HAP-1 (cell line): Measurements from ENCODE around the gene IGFBP6.
A peak's percentile ranks its signal among the peaks of the same experiment; 100 is the strongest.

Source experiments
- DNase-seq, 2 experiments: peaks; one replicate each; pipeline ENCODE4 v3.0.0-alpha.2; 2016 to 2020; ENCODE audit warnings: low spot score in 2 of 2
- H3K27me3 ChIP-seq: fragments of 250-450 bp; sonication (Bioruptor Pico); 2 replicates; pipeline ENCODE4 v1.5.1; 2020; ENCODE audit warnings: low read depth, mild to moderate bottlenecking, moderate library complexity
- H3K36me3 ChIP-seq: fragments of 250-450 bp; sonication (Bioruptor Pico); replicated peaks from 2 replicates; pipeline ENCODE4 v1.5.1; 2020; ENCODE audit warnings: mild to moderate bottlenecking
- H3K4me1 ChIP-seq: fragments of 250-450 bp; sonication (Bioruptor Pico); 2 replicates; pipeline ENCODE4 v1.5.1; 2020; ENCODE audit warnings: mild to moderate bottlenecking
- H3K4me3 ChIP-seq: fragments of 250-450 bp; sonication (Bioruptor Pico); 2 replicates; pipeline ENCODE4 v1.5.1; 2020; ENCODE audit warnings: mild to moderate bottlenecking, moderate library complexity
- H3K9me3 ChIP-seq: fragments of 250-450 bp; sonication (Bioruptor Pico); 2 replicates; pipeline ENCODE4 v1.5.1; 2020; ENCODE audit warnings: mild to moderate bottlenecking, moderate library complexity
- in situ Hi-C: fragments of 300-500 bp; cut with MboI; formaldehyde crosslinking; loops from 3 replicates; pipeline ENCODE4 v1.14.3; 2020; ENCODE audit warnings: low sequenced_read_pairs, inconsistent platforms, mixed read lengths

The IGFBP6 gene, protein sequence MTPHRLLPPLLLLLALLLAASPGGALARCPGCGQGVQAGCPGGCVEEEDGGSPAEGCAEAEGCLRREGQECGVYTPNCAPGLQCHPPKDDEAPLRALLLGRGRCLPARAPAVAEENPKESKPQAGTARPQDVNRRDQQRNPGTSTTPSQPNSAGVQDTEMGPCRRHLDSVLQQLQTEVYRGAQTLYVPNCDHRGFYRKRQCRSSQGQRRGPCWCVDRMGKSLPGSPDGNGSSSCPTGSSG

DNA sequence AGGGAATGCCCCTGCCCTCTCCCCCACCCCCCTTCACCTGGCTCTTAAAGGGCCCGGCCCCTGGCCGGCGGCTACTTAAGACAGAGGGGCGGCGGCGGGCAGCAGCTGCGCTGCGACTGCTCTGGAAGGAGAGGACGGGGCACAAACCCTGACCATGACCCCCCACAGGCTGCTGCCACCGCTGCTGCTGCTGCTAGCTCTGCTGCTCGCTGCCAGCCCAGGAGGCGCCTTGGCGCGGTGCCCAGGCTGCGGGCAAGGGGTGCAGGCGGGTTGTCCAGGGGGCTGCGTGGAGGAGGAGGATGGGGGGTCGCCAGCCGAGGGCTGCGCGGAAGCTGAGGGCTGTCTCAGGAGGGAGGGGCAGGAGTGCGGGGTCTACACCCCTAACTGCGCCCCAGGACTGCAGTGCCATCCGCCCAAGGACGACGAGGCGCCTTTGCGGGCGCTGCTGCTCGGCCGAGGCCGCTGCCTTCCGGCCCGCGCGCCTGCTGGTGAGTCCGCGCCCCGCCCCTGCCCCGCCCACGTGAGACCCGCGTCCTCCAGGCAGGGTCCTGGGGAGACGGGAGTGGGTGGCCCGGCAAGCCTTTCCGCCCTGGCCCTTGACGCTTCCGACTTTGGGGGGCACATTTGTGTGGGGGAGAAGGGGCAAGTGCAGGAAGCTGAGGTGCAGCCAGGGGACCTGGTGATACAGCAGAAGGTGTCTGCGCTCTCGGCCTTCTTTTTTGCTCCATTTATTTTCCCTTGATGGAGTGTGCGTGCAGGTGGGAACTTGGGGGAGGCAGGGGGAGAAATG lies at the start of gene IGFBP6:
TSS of gene IGFBP6 (plus strand) at position 104 of the 790 bp plus-strand sequence. CDS start at position 155, 51 bp downstream.
- H3K4me1 ChIP-seq, result peaks cover 6% of the 10 kb centered on the region
- in situ Hi-C loops, result no loop called here
- peak; percentile 35 to 85 for DNase-seq

DNA sequence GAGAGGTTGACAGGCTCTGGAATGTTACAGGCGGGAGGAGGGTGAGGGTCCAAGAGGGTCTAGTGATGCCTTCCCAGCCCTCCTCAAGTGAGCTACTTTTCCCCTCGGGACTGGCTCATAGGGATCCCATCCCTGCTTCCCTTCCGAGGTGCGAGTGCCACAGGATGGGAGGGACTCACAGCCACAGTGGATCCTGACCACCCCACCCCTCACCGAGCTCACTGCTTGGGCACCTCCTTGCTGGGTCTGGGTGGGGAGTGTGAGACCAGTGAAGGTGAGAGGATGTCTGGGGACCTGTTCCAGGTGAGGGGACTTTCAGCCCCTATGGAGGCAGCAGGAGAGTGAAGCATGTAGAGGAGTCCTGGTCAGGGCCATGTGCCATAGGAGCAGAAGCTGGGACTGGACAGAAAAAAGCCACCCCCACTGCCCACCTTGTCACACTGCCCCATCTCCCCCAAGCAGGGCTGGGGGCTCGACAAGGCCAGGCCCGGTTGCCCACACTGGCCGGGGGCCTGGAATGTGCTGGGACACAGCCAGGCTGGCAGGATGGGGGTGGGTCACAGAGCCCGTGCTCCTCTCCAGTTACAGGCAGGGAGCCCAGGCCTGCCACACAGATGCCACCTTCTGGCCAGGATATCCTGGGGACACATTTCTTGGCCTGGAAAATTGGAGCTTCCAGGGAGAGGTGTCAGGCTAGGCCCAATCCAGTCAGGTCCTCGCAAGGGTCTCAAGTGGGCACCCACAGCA lies 49.3 kb upstream of the IGFBP6 start:
- Histone ChIP-seq H3K36me3 (no peaks in the 10 kb centered on the region), H3K27me3 (no peaks in the 10 kb centered on the region), H3K4me3 (peak overlapping the region; percentile 11; the same call in 1 of the 2 replicates), H3K9me3 (no peaks in the 10 kb centered on the region), H3K4me1 (peaks cover 30% of the 10 kb centered on the region)
- no peak for DNase-seq
- in situ Hi-C loops, result no loop called here

More for the DNA sequence above, at the start of gene IGFBP6:
- H3K4me3 ChIP-seq, result peak within 1 kb of the TSS; percentile 45
- no peaks in the 10 kb centered on the region for H3K36me3 ChIP-seq
- no peaks in the 10 kb centered on the region for H3K27me3 ChIP-seq
- no peaks in the 10 kb centered on the region for H3K9me3 ChIP-seq

DNA sequence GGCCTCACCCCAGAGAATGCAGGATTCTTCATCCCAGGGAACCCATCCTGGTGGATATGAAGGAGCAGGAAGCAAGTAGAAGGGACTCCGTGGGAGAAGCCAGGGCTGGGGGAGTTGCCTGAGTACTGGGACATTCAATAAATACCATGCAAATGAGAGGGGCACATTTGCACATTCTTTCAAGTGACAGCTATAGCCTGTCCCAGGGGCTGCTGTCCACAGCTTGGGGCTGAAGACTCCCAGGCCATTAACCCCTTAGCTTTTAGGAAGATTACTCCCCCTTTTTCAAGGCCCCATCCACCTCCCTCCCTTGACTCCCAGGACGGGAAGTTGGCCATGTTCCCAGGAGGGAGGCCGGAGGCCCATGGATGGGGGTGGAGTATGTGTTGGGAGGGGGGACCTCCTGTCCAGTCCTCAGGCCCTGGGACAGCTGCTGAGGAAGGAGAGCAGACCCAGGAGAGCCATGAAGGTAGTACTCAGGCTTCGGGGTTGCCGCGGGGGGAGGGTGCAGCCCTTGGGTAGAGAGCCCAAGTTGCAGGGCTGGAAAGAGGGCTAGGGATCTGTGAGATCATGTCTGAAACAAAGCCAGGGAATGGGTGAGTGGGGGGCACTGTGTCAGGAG lies 48.6 kb upstream of the IGFBP6 start:
- peaks cover 30% of the 10 kb centered on the region for H3K4me1 ChIP-seq

DNA sequence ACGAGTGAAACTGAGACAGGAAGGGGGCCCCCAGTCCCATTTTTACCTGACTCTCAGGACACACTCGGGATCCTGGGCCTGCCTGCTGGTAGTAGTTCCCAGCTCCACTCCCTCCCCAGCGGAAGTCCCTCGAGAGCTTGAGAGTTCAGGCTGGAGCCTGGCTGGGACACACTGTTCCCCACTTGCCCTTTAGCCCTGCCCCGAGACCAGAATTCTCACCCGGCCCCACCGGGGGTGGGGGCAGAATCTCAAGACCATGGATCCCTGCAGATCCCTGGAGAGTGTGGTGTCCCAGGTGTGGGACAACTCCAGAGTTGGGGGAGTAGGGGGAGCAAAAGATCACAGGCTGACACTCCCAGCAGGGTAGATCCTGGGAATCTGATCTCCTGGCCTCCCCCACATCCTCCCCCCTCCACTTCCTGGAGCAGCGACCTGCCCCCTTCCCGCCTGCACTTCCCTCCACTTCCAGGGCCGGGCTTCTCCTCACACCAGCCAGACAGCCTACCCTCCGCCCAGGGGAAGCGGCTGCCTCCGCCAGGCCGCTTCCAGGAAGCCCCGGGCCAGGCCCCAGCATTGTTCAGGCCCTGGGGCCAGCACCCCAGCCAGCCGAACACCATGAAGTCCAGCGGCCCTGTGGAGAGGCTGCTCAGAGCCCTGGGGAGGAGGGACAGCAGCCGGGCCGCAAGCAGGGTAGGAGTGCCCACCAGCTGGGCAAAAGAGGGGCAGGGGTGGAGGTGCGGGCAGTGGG lies 47.7 kb upstream of the IGFBP6 start, which contains the start of gene TNS2:
TSS of gene TNS2 (plus strand) at position 495 of the 748 bp plus-strand sequence. CDS start at position 616, 121 bp downstream.
- in situ Hi-C loops, result no loop called here
- Histone ChIP-seq H3K36me3 (no peaks in the 10 kb centered on the region), H3K4me1 (peaks cover 30% of the 10 kb centered on the region), H3K9me3 (no peaks in the 10 kb centered on the region), H3K4me3 (no peak within 1 kb of the TSS), H3K27me3 (no peaks in the 10 kb centered on the region)
- DNase-seq, result peak; percentile 11 to 65

More for the DNA sequence above, 48.6 kb upstream of the IGFBP6 start:
- Histone ChIP-seq H3K27me3 (no peaks in the 10 kb centered on the region), H3K9me3 (no peaks in the 10 kb centered on the region), H3K4me3 (no peak overlapping the region), H3K36me3 (no peaks in the 10 kb centered on the region)
- in situ Hi-C loops, result no loop called here
- DNase-seq, result peak; percentile 55 to 66

DNA sequence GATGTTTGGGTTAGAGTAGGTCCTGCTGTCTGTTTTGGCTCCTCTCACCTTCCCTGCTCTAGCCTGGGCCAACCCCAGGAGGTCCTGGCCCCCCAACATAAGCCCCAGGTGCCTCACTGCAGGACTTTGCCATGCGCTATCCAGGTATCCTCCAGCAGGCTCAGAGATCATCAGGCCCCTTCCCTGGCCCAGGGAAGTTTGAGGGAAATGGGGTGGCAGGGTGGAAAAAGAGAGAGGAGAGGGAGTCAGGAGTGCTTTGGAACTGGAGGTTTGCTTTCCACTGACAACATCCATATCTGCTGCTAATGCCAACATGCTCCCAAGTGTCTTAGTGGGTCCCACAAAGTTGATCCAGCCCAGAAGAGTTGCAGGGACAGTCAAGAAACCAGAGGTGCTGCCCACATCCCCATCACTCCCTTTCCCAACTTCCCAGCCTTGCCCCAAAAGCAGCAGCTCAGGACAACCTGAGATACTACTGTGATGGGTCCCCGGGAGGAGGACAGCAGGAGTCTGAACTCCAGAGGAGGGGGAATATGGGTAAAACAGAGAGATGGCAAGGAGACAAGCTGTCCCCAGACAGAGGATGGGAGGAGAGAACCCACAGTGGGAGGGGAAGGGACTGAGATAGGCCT lies 46.9 kb upstream of the IGFBP6 start:
- H3K27me3 ChIP-seq, result no peaks in the 10 kb centered on the region
- H3K36me3 ChIP-seq, result no peaks in the 10 kb centered on the region
- DNase-seq, result no peak
- in situ Hi-C loops, result no loop called here
- no peak overlapping the region for H3K4me3 ChIP-seq
- H3K4me1 ChIP-seq, result peaks cover 30% of the 10 kb centered on the region
- H3K9me3 ChIP-seq, result no peaks in the 10 kb centered on the region

DNA sequence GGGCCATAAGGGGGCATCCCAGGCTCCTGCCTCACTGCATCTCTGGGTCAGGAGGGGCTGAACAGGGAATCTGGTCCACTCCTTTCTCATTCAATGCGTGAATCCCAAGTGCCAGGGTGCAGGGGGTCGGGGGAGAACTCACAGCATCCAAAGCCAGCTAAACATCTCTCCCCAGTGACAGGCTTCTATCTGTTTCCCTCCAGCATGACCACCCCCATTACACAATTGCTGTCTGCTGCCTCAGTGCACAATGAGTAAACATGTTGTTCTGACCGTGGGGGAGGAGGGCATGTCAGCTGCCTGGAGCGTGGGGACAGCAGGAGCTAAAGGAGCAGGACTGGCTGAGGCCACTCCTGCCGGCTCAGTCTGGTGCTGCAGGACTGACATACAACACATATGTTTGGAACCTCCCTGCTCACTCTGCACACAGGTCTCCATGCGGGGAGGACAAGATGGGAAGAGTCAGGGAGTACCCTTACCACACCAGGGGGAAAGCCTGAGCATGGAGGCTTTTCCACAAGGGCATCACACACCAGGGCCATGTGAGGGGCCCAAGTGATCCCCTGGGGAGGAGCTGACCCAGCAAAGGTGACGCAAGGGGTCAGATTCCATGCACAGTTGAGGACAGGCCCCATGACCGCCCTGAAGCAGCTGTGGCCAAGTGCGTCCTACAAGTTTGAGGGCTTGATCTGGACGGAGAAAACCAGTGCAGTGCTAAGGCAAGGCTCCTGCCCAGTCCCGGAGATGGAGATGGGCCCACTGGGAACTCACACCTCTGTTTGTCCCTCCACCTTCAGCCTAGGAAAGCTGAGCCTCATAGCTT lies 46.2 kb upstream of the IGFBP6 start:
- no peaks in the 10 kb centered on the region for H3K27me3 ChIP-seq
- in situ Hi-C loops, result no loop called here
- no peaks in the 10 kb centered on the region for H3K9me3 ChIP-seq
- H3K36me3 ChIP-seq, result no peaks in the 10 kb centered on the region
- DNase-seq, result no peak
- peaks cover 26% of the 10 kb centered on the region for H3K4me1 ChIP-seq
- no peak overlapping the region for H3K4me3 ChIP-seq

DNA sequence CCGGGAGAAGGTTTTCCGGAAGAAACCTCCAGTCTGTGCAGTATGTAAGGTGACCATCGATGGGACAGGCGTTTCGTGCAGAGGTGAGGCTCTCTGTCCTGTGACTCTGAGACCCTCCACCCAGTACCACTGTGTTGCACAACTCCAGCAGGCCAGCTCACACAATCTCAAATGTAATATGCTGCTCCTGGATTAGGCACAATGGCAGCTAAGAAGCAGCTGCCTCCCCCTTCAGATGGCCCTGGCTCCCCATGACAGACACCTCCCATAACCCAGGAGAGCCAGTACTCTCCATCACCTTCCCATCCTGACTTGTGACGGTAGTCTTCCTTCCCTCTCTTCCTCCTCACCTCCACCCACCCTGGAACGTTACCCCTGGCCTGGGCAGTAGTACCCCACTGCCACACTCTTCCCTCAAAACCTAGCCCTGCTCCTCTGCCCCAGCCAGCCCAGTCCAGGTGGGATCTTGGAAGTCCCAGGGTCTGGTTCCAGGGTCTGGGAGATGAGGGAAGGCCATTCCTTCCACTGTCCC lies 45.5 kb upstream of the IGFBP6 start:
- Histone ChIP-seq H3K4me3 (no peak overlapping the region), H3K27me3 (no peaks in the 10 kb centered on the region), H3K9me3 (no peaks in the 10 kb centered on the region), H3K4me1 (peaks cover 23% of the 10 kb centered on the region), H3K36me3 (no peaks in the 10 kb centered on the region)
- in situ Hi-C loops, result no loop called here
- no peak for DNase-seq

DNA sequence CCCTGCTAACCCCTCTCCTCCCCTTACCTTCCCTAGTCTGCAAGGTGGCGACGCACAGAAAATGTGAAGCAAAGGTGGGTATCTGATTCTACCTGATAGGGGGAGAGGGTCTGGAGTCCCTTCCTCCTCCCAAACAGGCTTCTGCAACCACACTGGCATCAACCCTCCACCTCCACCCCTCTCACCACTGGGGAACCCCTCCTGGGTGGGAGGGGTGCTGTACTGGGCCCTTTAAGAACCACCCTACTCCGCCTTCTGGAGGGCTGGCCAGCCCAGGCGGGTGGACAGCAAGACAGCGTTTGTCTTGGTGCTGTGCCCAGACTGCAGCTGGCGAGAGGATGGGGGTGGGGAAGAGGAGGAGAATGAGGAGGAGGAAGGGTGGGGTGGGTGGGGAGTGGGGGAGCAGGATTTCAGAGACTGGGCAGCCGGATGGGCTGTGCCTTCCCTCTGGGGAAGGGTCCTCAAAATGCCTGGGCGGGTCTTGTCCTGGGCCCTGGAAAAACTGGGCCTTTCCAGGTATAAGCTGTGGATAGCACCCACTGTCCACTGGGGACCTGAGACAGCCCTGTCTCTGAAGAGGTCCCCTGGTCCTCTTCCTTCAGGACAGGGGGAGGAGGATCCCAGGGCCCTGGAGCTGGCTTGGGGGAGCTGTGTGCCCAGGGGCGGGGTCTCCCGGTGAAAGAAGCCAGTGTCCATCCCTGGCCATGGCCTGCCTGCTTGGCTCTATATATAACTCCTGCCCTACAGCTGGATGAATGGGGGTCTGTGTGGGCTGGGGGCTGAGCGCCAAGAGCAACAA lies 44.8 kb upstream of the IGFBP6 start:
- Histone ChIP-seq H3K36me3 (no peaks in the 10 kb centered on the region), H3K4me1 (peaks cover 21% of the 10 kb centered on the region), H3K9me3 (no peaks in the 10 kb centered on the region), H3K27me3 (no peaks in the 10 kb centered on the region), H3K4me3 (no peak overlapping the region)
- no peak for DNase-seq
- in situ Hi-C loops, result no loop called here

DNA sequence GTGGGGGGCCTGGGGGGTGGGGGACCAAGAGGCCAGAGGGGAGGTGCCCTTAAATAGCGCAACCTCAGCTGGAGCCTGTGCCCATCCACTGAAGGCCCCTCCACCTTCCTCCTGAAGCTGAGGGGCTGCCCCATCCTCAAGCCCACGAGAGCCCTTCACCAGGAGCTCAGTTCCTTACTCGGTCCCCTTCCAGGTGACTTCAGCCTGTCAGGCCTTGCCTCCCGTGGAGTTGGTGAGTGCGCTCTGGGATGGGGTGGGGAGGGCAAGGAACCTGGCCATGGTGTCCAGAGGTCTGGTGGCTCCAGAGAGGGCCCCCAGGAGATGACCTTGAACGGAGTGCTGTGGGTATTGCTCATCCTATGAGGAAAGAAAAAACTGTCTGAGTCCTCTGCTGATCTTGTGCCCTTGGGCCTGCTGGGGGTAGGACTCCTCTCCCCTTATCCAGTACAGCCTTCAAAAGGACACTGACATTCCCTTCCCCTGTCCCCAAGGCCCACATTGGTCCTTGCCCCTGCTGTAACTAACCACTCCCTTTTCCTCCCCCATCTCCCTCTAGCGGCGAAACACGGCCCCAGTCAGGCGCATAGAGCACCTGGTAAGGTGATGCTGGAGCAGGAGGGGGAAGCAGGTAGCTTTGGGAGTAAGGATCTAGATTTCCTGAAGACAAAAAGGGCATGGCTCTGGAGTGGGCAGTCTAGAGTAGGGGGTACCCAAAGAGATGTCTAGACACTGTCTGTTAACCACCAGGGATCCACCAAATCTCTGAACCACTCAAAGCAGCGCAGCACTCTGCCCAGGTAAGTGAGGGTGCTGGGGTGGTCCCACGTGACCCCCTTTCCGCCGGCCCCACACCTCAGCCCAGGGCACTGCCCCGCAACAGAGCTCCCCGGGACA lies 44.0 kb upstream of the IGFBP6 start:
- H3K9me3 ChIP-seq, result no peaks in the 10 kb centered on the region
- peak overlapping the region; percentile 81 for H3K4me3 ChIP-seq
- no peaks in the 10 kb centered on the region for H3K36me3 ChIP-seq
- H3K4me1 ChIP-seq, result peaks cover 13% of the 10 kb centered on the region
- H3K27me3 ChIP-seq, result no peaks in the 10 kb centered on the region
- in situ Hi-C loops, result no loop called here
- DNase-seq, result peak in 1 of 2 experiments; percentile 72

DNA sequence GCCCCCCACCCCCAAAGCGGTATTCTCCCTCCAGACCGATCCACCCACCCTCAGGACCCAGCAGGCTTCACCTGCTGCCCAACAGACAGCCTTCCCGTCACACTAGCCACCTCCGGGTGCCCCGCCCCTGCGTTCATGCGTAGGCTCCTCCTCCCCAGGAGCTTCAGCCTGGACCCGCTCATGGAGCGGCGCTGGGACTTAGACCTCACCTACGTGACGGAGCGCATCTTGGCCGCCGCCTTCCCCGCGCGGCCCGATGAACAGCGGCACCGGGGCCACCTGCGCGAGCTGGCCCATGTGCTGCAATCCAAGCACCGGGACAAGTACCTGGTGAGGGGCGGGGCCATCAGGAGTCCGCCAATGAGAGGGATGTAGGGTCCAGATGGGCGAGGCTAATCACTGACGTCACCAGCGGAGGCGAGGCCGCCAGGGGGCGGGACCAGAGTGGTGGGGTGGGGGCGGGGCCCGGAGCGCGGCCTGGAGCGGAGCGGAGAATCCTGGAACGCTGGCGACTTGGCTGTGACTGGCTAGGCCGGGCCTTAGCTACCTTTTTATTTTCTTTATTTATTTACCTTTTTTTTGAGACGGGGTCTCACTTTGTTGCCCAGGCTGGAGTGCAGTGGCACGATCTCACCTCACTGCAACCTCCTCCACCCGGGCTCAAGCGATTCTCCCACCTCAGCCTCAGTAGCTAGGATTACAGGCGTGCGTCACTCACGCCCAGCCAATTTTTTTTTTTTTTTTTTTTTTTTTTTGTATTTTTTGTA lies 43.2 kb upstream of the IGFBP6 start:
- peak; percentile 91 to 98 for DNase-seq
- Histone ChIP-seq H3K4me1 (peaks cover 5% of the 10 kb centered on the region), H3K4me3 (peak overlapping the region; percentile 81), H3K27me3 (peaks cover 2% of the 10 kb centered on the region; the same call in 1 of the 2 replicates), H3K36me3 (no peaks in the 10 kb centered on the region), H3K9me3 (no peaks in the 10 kb centered on the region)
- in situ Hi-C loops, result no loop called here
